Neural progenitor cell (in vitro differentiated cells): ENCODE measurements around the gene MACROH2A2.

Experiments used
- CTCF ChIP-seq: fragments of 200-600 bp; sonication (generic); IDR thresholded peaks from 2 replicates; pipeline ENCODE4 v1.5.1; 2017; ENCODE audit warnings: antibody characterized with exemption, mild to moderate bottlenecking
- EZH2 ChIP-seq: fragments of 200-600 bp; sonication (generic); IDR thresholded peaks from 2 replicates; pipeline ENCODE4 v1.6.1; 2017; ENCODE audit warnings: antibody characterized with exemption, mild to moderate bottlenecking, moderate library complexity

- TF ChIP-seq CTCF, result no peak
- no peak for TF ChIP-seq EZH2
These were observed 94.6 kb downstream of the MACROH2A2 start for GRCh38 chr10:70147259-70147625.
